ENCODE results near the gene MGAT5B. TPM values are rescaled to one million over a fixed set of nuclear protein-coding genes. Genes with fewer than 3 reads are reported as not detected.

The MGAT5B gene
- total RNA-seq, 1 experiment from 2014 or later, result 14.3 TPM

DNA sequence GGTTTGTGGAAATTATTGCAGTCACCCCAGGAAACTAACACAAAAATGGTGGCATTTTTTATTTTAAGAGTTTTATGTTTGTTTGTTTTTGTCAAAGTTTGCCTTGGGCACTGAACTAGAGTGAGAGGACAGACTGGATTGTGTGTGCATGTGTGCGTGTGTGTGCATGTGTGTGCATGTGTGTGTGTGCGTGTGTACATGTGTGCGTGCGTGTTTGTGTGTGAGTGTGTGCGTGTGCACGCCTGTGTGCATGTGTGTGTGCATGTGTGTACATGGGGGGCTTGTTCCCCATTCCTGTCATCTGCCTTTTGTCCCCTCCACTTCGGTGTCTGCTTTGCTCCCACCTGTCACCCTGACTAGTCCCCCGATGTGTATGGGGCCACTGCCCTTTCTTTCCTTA is 32.5 kb downstream of the MGAT5B start:
- H3F3A ChIP-seq (ENCODE audit: insufficient read depth, low read depth), result no peaks in the 10 kb centered on the region
- no peak overlapping the region for H3K27ac ChIP-seq
- no peak overlapping the region for H3K4me3 ChIP-seq
- H3K79me2 ChIP-seq (ENCODE audit: low read depth), result no peaks in the 10 kb centered on the region
- no peaks in the 10 kb centered on the region for H3K9me2 ChIP-seq (ENCODE audit: insufficient read depth)
- H2AFZ ChIP-seq, result no peak overlapping the region
- no peaks in the 10 kb centered on the region for H3K4me1 ChIP-seq (replicated peaks; ENCODE audit: insufficient read depth)
- H3K9me3 ChIP-seq (ENCODE audit: insufficient read depth, low read depth), result no peaks in the 10 kb centered on the region
- no peaks in the 10 kb centered on the region for H3K36me3 ChIP-seq (ENCODE audit: low read depth)
- no peaks in the 10 kb centered on the region for H4K20me1 ChIP-seq (ENCODE audit: insufficient read depth)
- intact Hi-C loops (cut with micrococcal nuclease; ENCODE audit: unreplicated experiment), result no loop called here
- POLR2A ChIA-PET (ENCODE audit: unreplicated experiment), result no interaction called here
- TF ChIP-seq CTCF (conservative IDR thresholded peaks at IDR 0.05), result no peak
- DNase-seq, result no peak
- H3K4me2 ChIP-seq, result no peak overlapping the region
- H3K27me3 ChIP-seq (ENCODE audit: insufficient read depth, low read depth), result no peaks in the 10 kb centered on the region
- CTCF ChIA-PET, result no interaction called here
- no TSS peak for BruUV-seq (replicated peaks)

DNA sequence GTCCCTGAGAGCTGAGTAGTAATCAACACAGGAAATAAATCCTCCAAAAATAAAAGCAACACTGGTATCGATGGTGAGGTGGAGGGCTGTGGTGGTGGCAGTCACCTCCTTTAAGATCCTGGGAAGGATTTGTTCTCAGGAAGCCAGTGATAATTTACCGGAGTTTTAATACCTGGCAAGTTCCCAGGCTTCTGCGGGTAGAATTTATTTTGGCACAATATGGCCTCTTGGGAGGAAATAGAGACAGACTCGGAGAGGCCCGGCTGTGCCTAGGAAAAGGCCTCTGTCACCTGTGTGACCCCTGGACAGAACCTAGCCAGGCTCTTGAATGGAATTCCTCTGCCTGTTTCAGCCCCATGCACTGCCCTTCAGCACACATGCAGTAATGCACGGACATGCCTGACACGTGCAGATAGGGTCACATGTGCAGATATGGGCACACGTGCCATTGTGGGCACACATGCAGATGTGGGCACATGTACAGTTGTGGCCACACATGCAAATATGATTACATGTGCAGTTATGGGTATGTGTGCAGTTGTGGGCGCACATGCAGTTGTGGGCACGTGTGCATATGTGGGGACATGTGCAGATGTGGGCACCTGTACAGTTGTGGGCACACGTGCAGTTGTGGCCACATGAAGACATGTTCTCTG is 33.5 kb downstream of the MGAT5B start:
- Histone ChIP-seq H3K27me3 (ENCODE audit: insufficient read depth, low read depth) (no peaks in the 10 kb centered on the region), H3K9me3 (ENCODE audit: insufficient read depth, low read depth) (no peaks in the 10 kb centered on the region), H3F3A (ENCODE audit: insufficient read depth, low read depth) (no peaks in the 10 kb centered on the region), H3K79me2 (ENCODE audit: low read depth) (no peaks in the 10 kb centered on the region), H2AFZ (no peak overlapping the region), H3K4me2 (no peak overlapping the region), H4K20me1 (ENCODE audit: insufficient read depth) (no peaks in the 10 kb centered on the region), H3K27ac (no peak overlapping the region), H3K4me1 (replicated peaks; ENCODE audit: insufficient read depth) (no peaks in the 10 kb centered on the region), H3K36me3 (ENCODE audit: low read depth) (no peaks in the 10 kb centered on the region), H3K9me2 (ENCODE audit: insufficient read depth) (no peaks in the 10 kb centered on the region), H3K4me3 (no peak overlapping the region)
- intact Hi-C loops (cut with micrococcal nuclease; ENCODE audit: unreplicated experiment), result no loop called here
- no TSS peak for BruUV-seq (replicated peaks)
- ChIA-PET POLR2A (ENCODE audit: unreplicated experiment) (no interaction called here), CTCF (no interaction called here)
- no peak for DNase-seq
- TF ChIP-seq CTCF (conservative IDR thresholded peaks at IDR 0.05) (no peak), EZH2 (IDR thresholded peaks at IDR 0.05; ENCODE audit: low read depth) (no peak)

DNA sequence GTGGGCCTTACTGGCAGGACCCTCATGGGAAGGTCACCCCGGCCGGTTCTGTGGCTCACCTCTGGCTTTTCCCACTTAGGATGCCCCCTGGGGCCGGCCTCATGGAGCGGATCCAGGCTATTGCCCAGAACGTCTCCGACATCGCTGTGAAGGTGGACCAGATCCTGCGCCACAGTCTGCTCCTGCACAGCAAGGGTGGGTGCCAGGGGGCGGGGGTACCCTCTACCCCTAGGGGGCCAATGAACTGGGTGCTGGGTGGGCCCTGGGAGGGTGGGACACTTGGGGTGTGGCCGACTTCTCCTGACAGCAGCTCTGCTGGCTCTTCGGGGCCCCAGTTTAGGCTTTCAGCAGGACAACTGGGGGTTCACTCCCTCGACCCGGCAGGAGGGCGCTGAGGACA is 34.3 kb downstream of the MGAT5B start:
- H3K36me3 ChIP-seq (ENCODE audit: low read depth), result no peaks in the 10 kb centered on the region

More for the DNA sequence above, 34.3 kb downstream of the MGAT5B start:
- H3K4me1 ChIP-seq (replicated peaks; ENCODE audit: insufficient read depth), result no peaks in the 10 kb centered on the region
- no peak overlapping the region for H2AFZ ChIP-seq
- no peaks in the 10 kb centered on the region for H3K79me2 ChIP-seq (ENCODE audit: low read depth)
- no peaks in the 10 kb centered on the region for H3K9me3 ChIP-seq (ENCODE audit: insufficient read depth, low read depth)
- no peak overlapping the region for H3K27ac ChIP-seq
- no peak overlapping the region for H3K4me3 ChIP-seq
- no peaks in the 10 kb centered on the region for H3K9me2 ChIP-seq (ENCODE audit: insufficient read depth)
- intact Hi-C loops (cut with micrococcal nuclease; ENCODE audit: unreplicated experiment), result no loop called here
- ChIA-PET CTCF (no interaction called here), POLR2A (ENCODE audit: unreplicated experiment) (no interaction called here)
- no peaks in the 10 kb centered on the region for H3K27me3 ChIP-seq (ENCODE audit: insufficient read depth, low read depth)
- H3K4me2 ChIP-seq, result no peak overlapping the region
- DNase-seq, result no peak
- TF ChIP-seq CTCF (conservative IDR thresholded peaks at IDR 0.05) (no peak), EZH2 (IDR thresholded peaks at IDR 0.05; ENCODE audit: low read depth) (no peak)
- no peaks in the 10 kb centered on the region for H3F3A ChIP-seq (ENCODE audit: insufficient read depth, low read depth)
- BruUV-seq (replicated peaks), result no TSS peak
- no peaks in the 10 kb centered on the region for H4K20me1 ChIP-seq (ENCODE audit: insufficient read depth)

Measured in PC-9 (cell line).